HG02763 (cell line): ENCODE measurements around the gene GPD2.
"Not testable (repeated sequence)": the region's sequence is repeated elsewhere in the genome, so short reads cannot be mapped to it uniquely, and the experiment has no call there.

Source experiments
- ATAC-seq: cut with Tn5 transposase; IDR thresholded peaks from one replicate; pipeline ENCODE4 v1.9.1; 2021; ENCODE audit warnings: mild to moderate bottlenecking, moderate library complexity; ENCODE audit not compliant: unreplicated experiment

GPD2 gene

GRCh38 chr2:156522864-156523440 is 86.8 kb downstream of the GPD2 start:
- no peak for ATAC-seq

GRCh38 chr2:156526950-156527636 is 90.9 kb downstream of the GPD2 start:
- ATAC-seq = peak; percentile 96

GRCh38 chr2:156528583-156528982 is 92.4 kb downstream of the GPD2 start:
- not testable (repeated sequence) for ATAC-seq

- ATAC-seq = peak; percentile 52
Observed at GRCh38 chr2:156532989-156533388, 96.8 kb downstream of the GPD2 start.

GRCh38 chr2:156536534-156536933 is 100.4 kb downstream of the GPD2 start:
- no peak for ATAC-seq

- ATAC-seq = no peak
Observed at GRCh38 chr2:156537141-156537540, 101.0 kb downstream of the GPD2 start.

- ATAC-seq = peak; percentile 46
Observed at GRCh38 chr2:156538083-156538504, 101.9 kb downstream of the GPD2 start.

GRCh38 chr2:156539086-156539860 is 103.1 kb downstream of the GPD2 start:
- ATAC-seq = no peak

- no peak for ATAC-seq
Observed at GRCh38 chr2:156540706-156541105, 104.5 kb downstream of the GPD2 start.

GRCh38 chr2:156541229-156541628 is 105.0 kb downstream of the GPD2 start:
- peak; percentile 55 for ATAC-seq

- ATAC-seq = no peak
Observed at GRCh38 chr2:156541706-156542105, 105.5 kb downstream of the GPD2 start.

GRCh38 chr2:156548413-156548812 is 112.2 kb downstream of the GPD2 start:
- no peak for ATAC-seq

- no peak for ATAC-seq
Observed at GRCh38 chr2:156553714-156554442, 117.7 kb downstream of the GPD2 start.

GRCh38 chr2:156561326-156561725 is 125.1 kb downstream of the GPD2 start:
- ATAC-seq = no peak

GRCh38 chr2:156562124-156562523 is 125.9 kb downstream of the GPD2 start:
- ATAC-seq = no peak

- no peak for ATAC-seq
Observed at GRCh38 chr2:156563994-156564753, 128.0 kb downstream of the GPD2 start.

GRCh38 chr2:156565066-156565710 is 129.0 kb downstream of the GPD2 start:
- ATAC-seq = no peak

GRCh38 chr2:156573710-156574109 is 137.5 kb downstream of the GPD2 start:
- peak; percentile 59 for ATAC-seq

- no peak for ATAC-seq
Observed at GRCh38 chr2:156574112-156574511, 137.9 kb downstream of the GPD2 start.

- ATAC-seq = no peak
Observed at GRCh38 chr2:156576005-156576404, 139.8 kb downstream of the GPD2 start.
